H9 (cell line): ENCODE data around the gene ZFYVE28. TPM values are rescaled to one million over a fixed set of nuclear protein-coding genes. Genes with fewer than 3 reads are reported as not detected.

Experiments used
- DNase-seq: peaks from one replicate; pipeline ENCODE4 v3.0.0-alpha.2; 2017
- H2AFZ ChIP-seq: one replicate; pipeline ENCODE4 v1.6.1; 2013; ENCODE audit warnings: mild to moderate bottlenecking, low read length, control low read depth, moderate library complexity
- H2AK5ac ChIP-seq: 2 replicates; pipeline ENCODE4 v1.6.1; 2013; ENCODE audit warnings: low read length, control low read depth, mixed read lengths; ENCODE audit not compliant: insufficient read length
- H2BK120ac ChIP-seq: one replicate; pipeline ENCODE4 v1.6.1; 2013; ENCODE audit warnings: low read depth, mild to moderate bottlenecking, low read length, control low read depth, inconsistent platforms; ENCODE audit not compliant: poor library complexity, severe bottlenecking
- H2BK12ac ChIP-seq: 2 replicates; pipeline ENCODE4 v1.6.1; 2013; ENCODE audit warnings: low read length, control low read depth, mixed read lengths, low read depth; ENCODE audit not compliant: insufficient read length
- H2BK15ac ChIP-seq: 2 replicates; pipeline ENCODE4 v1.6.1; 2013; ENCODE audit warnings: low read depth, low read length, control low read depth
- H2BK20ac ChIP-seq: one replicate; pipeline ENCODE4 v1.6.1; 2013; ENCODE audit warnings: low read depth, mild to moderate bottlenecking, low read length, control low read depth, inconsistent platforms; ENCODE audit not compliant: poor library complexity, severe bottlenecking
- H2BK5ac ChIP-seq: 2 replicates; pipeline ENCODE4 v1.6.1; 2013; ENCODE audit warnings: low read length, control low read depth, mixed read lengths; ENCODE audit not compliant: insufficient read length
- H3K14ac ChIP-seq: 2 replicates; pipeline ENCODE4 v1.6.1; 2013; ENCODE audit warnings: low read length, control low read depth; ENCODE audit not compliant: insufficient read depth
- H3K18ac ChIP-seq: 2 replicates; pipeline ENCODE4 v1.6.1; 2013; ENCODE audit warnings: low read depth, mild to moderate bottlenecking, mixed read lengths, low read length, control low read depth; ENCODE audit not compliant: insufficient read length
- H3K23ac ChIP-seq: 2 replicates; pipeline ENCODE4 v1.6.1; 2013; ENCODE audit warnings: low read length, control low read depth, mixed read lengths, low read depth; ENCODE audit not compliant: insufficient read length
- H3K23me2 ChIP-seq: 2 replicates; pipeline ENCODE4 v1.6.1; 2013; ENCODE audit warnings: low read depth, mild to moderate bottlenecking, mixed read lengths, low read length, control low read depth; ENCODE audit not compliant: insufficient read length, poor library complexity, severe bottlenecking
- H3K27ac ChIP-seq: 2 replicates; pipeline ENCODE4 v1.5.1; 2013; ENCODE audit warnings: low read length, control low read depth, mixed read lengths, low read depth; ENCODE audit not compliant: insufficient read length
- H3K27me3 ChIP-seq: 2 replicates; pipeline ENCODE4 v1.6.1; 2013; ENCODE audit warnings: low read length, control low read depth, inconsistent platforms; ENCODE audit not compliant: insufficient read depth
- H3K4ac ChIP-seq: 2 replicates; pipeline ENCODE4 v1.6.1; 2013; ENCODE audit warnings: low read depth, mild to moderate bottlenecking, control low read depth, inconsistent platforms, low read length, moderate library complexity
- H3K4me1 ChIP-seq: 2 replicates; pipeline ENCODE4 v1.6.1; 2013; ENCODE audit warnings: low read length, control low read depth, inconsistent platforms; ENCODE audit not compliant: insufficient read depth
- H3K4me2 ChIP-seq: 2 replicates; pipeline ENCODE4 v1.6.1; 2013; ENCODE audit warnings: low read length, control low read depth, mixed read lengths; ENCODE audit not compliant: insufficient read length, insufficient read depth
- H3K56ac ChIP-seq: 2 replicates; pipeline ENCODE4 v1.6.1; 2013; ENCODE audit warnings: low read depth, mild to moderate bottlenecking, mixed read lengths, low read length, control low read depth; ENCODE audit not compliant: insufficient read length
- H3K79me1 ChIP-seq: 2 replicates; pipeline ENCODE4 v1.6.1; 2013; ENCODE audit warnings: low read depth, mild to moderate bottlenecking, moderate library complexity, low read length, control low read depth, inconsistent platforms; ENCODE audit not compliant: insufficient read depth, poor library complexity, severe bottlenecking
- H3K79me2 ChIP-seq: 2 replicates; pipeline ENCODE4 v1.6.1; 2013; ENCODE audit warnings: low read length, control low read depth, inconsistent platforms; ENCODE audit not compliant: insufficient read depth
- H3K9ac ChIP-seq: 2 replicates; pipeline ENCODE4 v1.6.1; 2013; ENCODE audit warnings: low read length, control low read depth, mixed read lengths; ENCODE audit not compliant: insufficient read length; ENCODE audit errors: extremely low read depth
- H3K9me3 ChIP-seq: one replicate; pipeline ENCODE4 v1.6.1; 2013; ENCODE audit warnings: low read depth, low read length, inconsistent platforms; ENCODE audit not compliant: control insufficient read depth
- H3T11ph ChIP-seq: one replicate; pipeline ENCODE4 v1.6.1; 2013; ENCODE audit warnings: mild to moderate bottlenecking, low read length, control low read depth, inconsistent platforms
- H4K20me1 ChIP-seq: one replicate; pipeline ENCODE4 v1.6.1; 2013; ENCODE audit not compliant: control insufficient read depth, insufficient read length, insufficient read depth
- H4K5ac ChIP-seq: 2 replicates; pipeline ENCODE4 v1.6.1; 2013; ENCODE audit warnings: low read depth, mild to moderate bottlenecking, mixed read lengths, low read length, control low read depth; ENCODE audit not compliant: insufficient read length
- H4K8ac ChIP-seq: replicated peaks from 2 replicates; pipeline ENCODE4 v1.6.1; 2013; ENCODE audit warnings: low read length, control low read depth, mixed read lengths, low read depth; ENCODE audit not compliant: insufficient read length
- H4K91ac ChIP-seq: 2 replicates; pipeline ENCODE4 v1.6.1; 2013; ENCODE audit warnings: low read depth, mild to moderate bottlenecking, moderate library complexity, mixed read lengths, low read length, control low read depth; ENCODE audit not compliant: insufficient read length
- H3K27ac Mint-ChIP-seq, 3 experiments: 2 replicates in 2 of 3; 3 replicates in 1 of 3; pipeline ENCODE4 v1.8.0; 2020 to 2021; ENCODE audit warnings: mixed read lengths in 3 of 3, mild to moderate bottlenecking in 1 of 3, moderate library complexity in 1 of 3
- H3K27me3 Mint-ChIP-seq: 2 replicates; pipeline ENCODE4 v1.8.0; 2021; ENCODE audit warnings: low read depth, mild to moderate bottlenecking, moderate library complexity, mixed read lengths
- H3K36me3 Mint-ChIP-seq, 3 experiments: 2 replicates in 2 of 3; 3 replicates in 1 of 3; pipeline ENCODE4 v1.8.0; 2020 to 2021; ENCODE audit warnings: low read depth in 3 of 3, mixed read lengths in 3 of 3; ENCODE audit not compliant: insufficient read depth in 1 of 3
- H3K4me1 Mint-ChIP-seq, 2 experiments: 2 replicates each; pipeline ENCODE4 v1.8.0; 2020; ENCODE audit warnings: mixed read lengths in 2 of 2
- H3K4me3 Mint-ChIP-seq, 2 experiments: 2 replicates in 1 of 2; 3 replicates in 1 of 2; pipeline ENCODE4 v1.8.0; 2020 to 2021; ENCODE audit warnings: mild to moderate bottlenecking in 2 of 2, mixed read lengths in 2 of 2, moderate library complexity in 1 of 2
- H3K9me3 Mint-ChIP-seq, 2 experiments: 2 replicates in 1 of 2; 3 replicates in 1 of 2; pipeline ENCODE4 v1.8.0; 2020; ENCODE audit warnings: mild to moderate bottlenecking in 2 of 2, mixed read lengths in 2 of 2, moderate library complexity in 1 of 2
- WGBS: extraction: QIAGEN DNeasy Blood & Tissue Kit; methylation state at CpG from one replicate; pipeline ENCODE4 v1.1.7; 2013; ENCODE audit warnings: missing lambda C conversion rate, low lambda C conversion rate, mixed read lengths; ENCODE audit not compliant: insufficient read length; ENCODE audit errors: extremely low coverage; 5-methylcytosine and 5-hydroxymethylcytosine counted together
- total RNA-seq: library from RNA; stranded (reverse); gene quantifications from 2 replicates; pipeline ENCODE4 v1.2.1, GENCODE V29; 2021
- TF ChIP-seq, protein P1 (sequence below): fragments of 200-600 bp; sonication (generic); conservative IDR thresholded peaks from 3 replicates; pipeline ENCODE4 v1.8.0; 2021; ENCODE audit warnings: antibody characterized with exemption, mild to moderate bottlenecking

The ZFYVE28 gene
- total RNA-seq, 1 experiment from 2014 or later = 0.98 TPM

DNA sequence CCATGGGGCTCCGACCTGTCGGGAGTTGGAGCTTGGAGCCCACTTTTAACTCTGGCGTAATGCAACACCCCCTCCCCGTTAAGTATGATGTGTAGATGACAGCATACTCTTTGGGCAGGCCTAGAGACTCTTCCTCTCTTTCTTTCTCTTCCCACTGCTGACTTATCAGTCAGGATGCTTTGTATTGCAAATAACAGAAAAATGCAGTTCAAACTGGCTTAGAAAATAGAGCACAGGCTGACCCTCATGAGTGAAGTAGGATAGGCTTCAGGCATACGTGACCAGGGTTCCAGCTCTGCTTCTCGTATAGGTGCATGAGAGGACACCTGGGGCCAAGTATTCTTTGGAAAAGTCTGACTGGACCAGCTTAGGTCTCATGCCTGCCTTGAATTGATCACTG is 27.1 kb upstream of the ZFYVE28 start:
- Histone ChIP-seq H2BK20ac (no peak overlapping the region), H3K27ac (no peak overlapping the region), H3K4ac (no peak overlapping the region), H3K27me3 (no peaks in the 10 kb centered on the region), H2BK15ac (no peak overlapping the region), H3K23ac (no peak overlapping the region), H2AFZ (no peak overlapping the region), H3K9ac (no peak overlapping the region), H2BK12ac (no peak overlapping the region), H2BK120ac (no peak overlapping the region), H3K79me1 (no peaks in the 10 kb centered on the region), H3K4me1 (no peaks in the 10 kb centered on the region; the same call in 1 of the 2 replicates), H4K8ac (no peak overlapping the region), H3K4me2 (no peak overlapping the region), H3K18ac (no peak overlapping the region), H4K91ac (no peak overlapping the region), H4K20me1 (no peaks in the 10 kb centered on the region), H4K5ac (no peak overlapping the region), H2AK5ac (no peak overlapping the region), H3K79me2 (no peaks in the 10 kb centered on the region), H2BK5ac (no peak overlapping the region), H3T11ph (no peak overlapping the region), H3K9me3 (no peaks in the 10 kb centered on the region), H3K14ac (no peak overlapping the region), H3K23me2 (no peaks in the 10 kb centered on the region), H3K56ac (no peak overlapping the region)
- Mint-ChIP-seq H3K9me3 (no peaks in the 10 kb centered on the region), H3K36me3 (no peaks in the 10 kb centered on the region), H3K4me1 (peaks cover 0 to 4% of the 10 kb centered on the region in 2 experiments; a peak in 3 of 4 replicates), H3K27me3 (peaks cover 3% of the 10 kb centered on the region), H3K27ac (no peak overlapping the region), H3K4me3 (no peak overlapping the region)
- no CpG with 5 or more reads among the region's 6 CpGs for WGBS
- no peak for DNase-seq
- TF ChIP-seq, protein P1, sequence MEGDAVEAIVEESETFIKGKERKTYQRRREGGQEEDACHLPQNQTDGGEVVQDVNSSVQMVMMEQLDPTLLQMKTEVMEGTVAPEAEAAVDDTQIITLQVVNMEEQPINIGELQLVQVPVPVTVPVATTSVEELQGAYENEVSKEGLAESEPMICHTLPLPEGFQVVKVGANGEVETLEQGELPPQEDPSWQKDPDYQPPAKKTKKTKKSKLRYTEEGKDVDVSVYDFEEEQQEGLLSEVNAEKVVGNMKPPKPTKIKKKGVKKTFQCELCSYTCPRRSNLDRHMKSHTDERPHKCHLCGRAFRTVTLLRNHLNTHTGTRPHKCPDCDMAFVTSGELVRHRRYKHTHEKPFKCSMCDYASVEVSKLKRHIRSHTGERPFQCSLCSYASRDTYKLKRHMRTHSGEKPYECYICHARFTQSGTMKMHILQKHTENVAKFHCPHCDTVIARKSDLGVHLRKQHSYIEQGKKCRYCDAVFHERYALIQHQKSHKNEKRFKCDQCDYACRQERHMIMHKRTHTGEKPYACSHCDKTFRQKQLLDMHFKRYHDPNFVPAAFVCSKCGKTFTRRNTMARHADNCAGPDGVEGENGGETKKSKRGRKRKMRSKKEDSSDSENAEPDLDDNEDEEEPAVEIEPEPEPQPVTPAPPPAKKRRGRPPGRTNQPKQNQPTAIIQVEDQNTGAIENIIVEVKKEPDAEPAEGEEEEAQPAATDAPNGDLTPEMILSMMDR = no peak
